SK-N-SH treated with all-trans-retinoic acid at 6 μM for 48 hours (cell line): ENCODE results near the gene RFFL.

Experiments used
- ARNTL ChIP-seq: fragments of 450-650 bp; formaldehyde crosslinking; IDR thresholded peaks from 2 replicates; pipeline ENCODE4 v1.5.0; 2020; ENCODE audit warnings: low read depth, mild to moderate bottlenecking, moderate library complexity, borderline replicate concordance
- BACH2 ChIP-seq: fragments of 250-450 bp; sonication (Bioruptor Pico); IDR thresholded peaks from 2 replicates; pipeline ENCODE4 v1.9.0; 2021; ENCODE audit warnings: mild to moderate bottlenecking, borderline replicate concordance
- ESRRG ChIP-seq: fragments of 250-450 bp; sonication (Bioruptor Pico); IDR thresholded peaks from 2 replicates; pipeline ENCODE4 v1.6.1; 2021; ENCODE audit warnings: mild to moderate bottlenecking
- GLIS3 ChIP-seq: fragments of 250-450 bp; sonication (Bioruptor Pico); IDR thresholded peaks from 2 replicates; pipeline ENCODE4 v1.5.0; 2020; ENCODE audit warnings: mild to moderate bottlenecking, moderate library complexity
- OSR1 ChIP-seq: fragments of 250-450 bp; sonication (Bioruptor Pico); IDR thresholded peaks from 2 replicates; pipeline ENCODE4 v1.8.0; 2022; ENCODE audit warnings: moderate library complexity, mild to moderate bottlenecking, inconsistent platforms
- PATZ1 ChIP-seq: fragments of 250-450 bp; sonication (Bioruptor Pico); IDR thresholded peaks from 2 replicates; pipeline ENCODE4 v1.8.0; 2020; ENCODE audit warnings: mild to moderate bottlenecking, moderate library complexity, borderline replicate concordance
- RARB ChIP-seq: fragments of 250-450 bp; sonication (Bioruptor Pico); IDR thresholded peaks from 2 replicates; pipeline ENCODE4 v1.8.0; 2021; ENCODE audit warnings: mild to moderate bottlenecking, moderate library complexity
- ZC3H10 ChIP-seq: fragments of 250-450 bp; sonication (Bioruptor Pico); IDR thresholded peaks from 2 replicates; pipeline ENCODE4 v1.5.1; 2021; ENCODE audit warnings: mild to moderate bottlenecking, moderate library complexity
- ZFP3 ChIP-seq: fragments of 250-450 bp; sonication (Bioruptor Pico); IDR thresholded peaks from 2 replicates; pipeline ENCODE4 v1.5.0; 2020; ENCODE audit warnings: mild to moderate bottlenecking, moderate library complexity
- ZFP30 ChIP-seq: fragments of 450-650 bp; formaldehyde crosslinking; IDR thresholded peaks from 2 replicates; pipeline ENCODE4 v1.5.0; 2022; ENCODE audit warnings: mild to moderate bottlenecking, moderate library complexity
- ZNF8 ChIP-seq: fragments of 450-650 bp; formaldehyde crosslinking; IDR thresholded peaks from 2 replicates; pipeline ENCODE4 v1.5.0; 2020; ENCODE audit warnings: mild to moderate bottlenecking, moderate library complexity
- TF ChIP-seq, protein P1 (sequence below): fragments of 250-450 bp; sonication (Bioruptor Pico); IDR thresholded peaks from 2 replicates; pipeline ENCODE4 v1.5.1; 2020; ENCODE audit warnings: low read depth, mild to moderate bottlenecking, moderate library complexity
- TF ChIP-seq, protein P2 (sequence below): fragments of 250-450 bp; sonication (Bioruptor Pico); IDR thresholded peaks from 2 replicates; pipeline ENCODE4 v1.5.0; 2020; ENCODE audit warnings: mild to moderate bottlenecking, moderate library complexity
- TF ChIP-seq, protein P3 (sequence below): fragments of 250-450 bp; sonication (Bioruptor Pico); IDR thresholded peaks from 2 replicates; pipeline ENCODE4 v1.8.0; 2021; ENCODE audit warnings: low read depth, mild to moderate bottlenecking, moderate library complexity, borderline replicate concordance

- TF ChIP-seq ZFP30 (CRISPR knock-in tag): no peak
- TF ChIP-seq, protein P1, sequence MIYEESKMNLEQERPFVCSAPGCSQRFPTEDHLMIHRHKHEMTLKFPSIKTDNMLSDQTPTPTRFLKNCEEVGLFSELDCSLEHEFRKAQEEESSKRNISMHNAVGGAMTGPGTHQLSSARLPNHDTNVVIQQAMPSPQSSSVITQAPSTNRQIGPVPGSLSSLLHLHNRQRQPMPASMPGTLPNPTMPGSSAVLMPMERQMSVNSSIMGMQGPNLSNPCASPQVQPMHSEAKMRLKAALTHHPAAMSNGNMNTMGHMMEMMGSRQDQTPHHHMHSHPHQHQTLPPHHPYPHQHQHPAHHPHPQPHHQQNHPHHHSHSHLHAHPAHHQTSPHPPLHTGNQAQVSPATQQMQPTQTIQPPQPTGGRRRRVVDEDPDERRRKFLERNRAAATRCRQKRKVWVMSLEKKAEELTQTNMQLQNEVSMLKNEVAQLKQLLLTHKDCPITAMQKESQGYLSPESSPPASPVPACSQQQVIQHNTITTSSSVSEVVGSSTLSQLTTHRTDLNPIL (CRISPR knock-in tag): no peak
- TF ChIP-seq GLIS3 (CRISPR knock-in tag): no peak
- TF ChIP-seq ZNF8 (CRISPR knock-in tag): no peak
- no peak for TF ChIP-seq PATZ1 (CRISPR knock-in tag)
- TF ChIP-seq, protein P2, sequence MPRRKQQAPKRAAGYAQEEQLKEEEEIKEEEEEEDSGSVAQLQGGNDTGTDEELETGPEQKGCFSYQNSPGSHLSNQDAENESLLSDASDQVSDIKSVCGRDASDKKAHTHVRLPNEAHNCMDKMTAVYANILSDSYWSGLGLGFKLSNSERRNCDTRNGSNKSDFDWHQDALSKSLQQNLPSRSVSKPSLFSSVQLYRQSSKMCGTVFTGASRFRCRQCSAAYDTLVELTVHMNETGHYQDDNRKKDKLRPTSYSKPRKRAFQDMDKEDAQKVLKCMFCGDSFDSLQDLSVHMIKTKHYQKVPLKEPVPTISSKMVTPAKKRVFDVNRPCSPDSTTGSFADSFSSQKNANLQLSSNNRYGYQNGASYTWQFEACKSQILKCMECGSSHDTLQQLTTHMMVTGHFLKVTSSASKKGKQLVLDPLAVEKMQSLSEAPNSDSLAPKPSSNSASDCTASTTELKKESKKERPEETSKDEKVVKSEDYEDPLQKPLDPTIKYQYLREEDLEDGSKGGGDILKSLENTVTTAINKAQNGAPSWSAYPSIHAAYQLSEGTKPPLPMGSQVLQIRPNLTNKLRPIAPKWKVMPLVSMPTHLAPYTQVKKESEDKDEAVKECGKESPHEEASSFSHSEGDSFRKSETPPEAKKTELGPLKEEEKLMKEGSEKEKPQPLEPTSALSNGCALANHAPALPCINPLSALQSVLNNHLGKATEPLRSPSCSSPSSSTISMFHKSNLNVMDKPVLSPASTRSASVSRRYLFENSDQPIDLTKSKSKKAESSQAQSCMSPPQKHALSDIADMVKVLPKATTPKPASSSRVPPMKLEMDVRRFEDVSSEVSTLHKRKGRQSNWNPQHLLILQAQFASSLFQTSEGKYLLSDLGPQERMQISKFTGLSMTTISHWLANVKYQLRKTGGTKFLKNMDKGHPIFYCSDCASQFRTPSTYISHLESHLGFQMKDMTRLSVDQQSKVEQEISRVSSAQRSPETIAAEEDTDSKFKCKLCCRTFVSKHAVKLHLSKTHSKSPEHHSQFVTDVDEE (CRISPR knock-in tag): no peak
- TF ChIP-seq ARNTL (CRISPR knock-in tag): no peak
- no peak for TF ChIP-seq OSR1 (CRISPR knock-in tag)
- no peak for TF ChIP-seq RARB (CRISPR knock-in tag)
- no peak for TF ChIP-seq ZFP3 (CRISPR knock-in tag)
- TF ChIP-seq, protein P3, sequence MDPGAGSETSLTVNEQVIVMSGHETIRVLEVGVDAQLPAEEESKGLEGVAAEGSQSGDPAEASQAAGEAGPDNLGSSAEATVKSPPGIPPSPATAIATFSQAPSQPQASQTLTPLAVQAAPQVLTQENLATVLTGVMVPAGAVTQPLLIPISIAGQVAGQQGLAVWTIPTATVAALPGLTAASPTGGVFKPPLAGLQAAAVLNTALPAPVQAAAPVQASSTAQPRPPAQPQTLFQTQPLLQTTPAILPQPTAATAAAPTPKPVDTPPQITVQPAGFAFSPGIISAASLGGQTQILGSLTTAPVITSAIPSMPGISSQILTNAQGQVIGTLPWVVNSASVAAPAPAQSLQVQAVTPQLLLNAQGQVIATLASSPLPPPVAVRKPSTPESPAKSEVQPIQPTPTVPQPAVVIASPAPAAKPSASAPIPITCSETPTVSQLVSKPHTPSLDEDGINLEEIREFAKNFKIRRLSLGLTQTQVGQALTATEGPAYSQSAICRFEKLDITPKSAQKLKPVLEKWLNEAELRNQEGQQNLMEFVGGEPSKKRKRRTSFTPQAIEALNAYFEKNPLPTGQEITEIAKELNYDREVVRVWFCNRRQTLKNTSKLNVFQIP (CRISPR knock-in tag): no peak
- no peak for TF ChIP-seq ZC3H10 (CRISPR knock-in tag)
- no peak for TF ChIP-seq BACH2 (CRISPR knock-in tag)
- TF ChIP-seq ESRRG: no peak
These were observed 26.2 kb upstream of the RFFL start for GRCh38 chr17:35089586-35090296.
